Measurements from ENCODE around the gene NUAK1. TPM values are rescaled to one million over a fixed set of nuclear protein-coding genes. Genes with fewer than 3 reads are reported as not detected.

NUAK1 gene
- total RNA-seq, 1 experiment from 2014 or later, result 14.3 TPM

DNA sequence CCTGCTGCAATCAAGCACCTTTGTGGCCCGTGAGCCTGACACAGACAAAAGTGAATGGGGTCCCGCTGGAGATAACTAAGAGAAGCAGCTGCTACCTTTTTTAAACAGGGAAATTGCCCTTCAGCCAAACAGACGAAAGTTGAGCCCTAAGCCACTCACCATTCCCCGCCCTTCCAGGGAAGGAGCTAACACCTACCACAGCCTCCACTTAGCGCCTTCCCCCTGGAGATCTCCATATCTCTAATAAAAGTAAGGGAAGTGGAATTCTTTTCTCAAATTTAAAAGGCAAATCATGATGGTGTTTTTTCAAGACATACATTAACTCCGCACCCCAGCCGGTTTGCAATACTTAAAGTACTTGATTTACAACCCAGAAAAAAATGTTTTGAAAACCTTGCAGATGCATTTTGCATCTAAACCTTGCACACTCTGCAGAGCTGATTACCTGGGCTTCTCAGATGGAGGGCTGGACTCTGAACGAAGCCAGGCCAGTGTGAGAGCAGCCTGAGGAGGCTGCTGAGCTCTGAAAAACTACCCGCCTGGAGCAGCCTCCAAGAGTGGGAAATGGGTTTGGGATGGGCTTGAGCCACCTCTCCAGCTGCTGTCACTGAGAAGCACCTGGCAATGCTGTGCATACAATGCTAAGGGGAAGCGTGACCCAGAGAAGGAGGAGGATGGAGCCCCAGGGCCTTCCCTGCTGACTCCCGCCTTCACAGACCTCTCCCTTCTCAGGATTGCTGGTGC is 10.0 kb downstream of the NUAK1 start:
- Mint-ChIP-seq H3K4me3 (ENCODE audit: low read depth, unreplicated experiment) (no peak overlapping the region), H3K4me1 (ENCODE audit: low read depth, unreplicated experiment) (peaks cover 16% of the 10 kb centered on the region), H3K9me3 (ENCODE audit: low read depth, unreplicated experiment) (no peaks in the 10 kb centered on the region), H3K27me3 (ENCODE audit: unreplicated experiment) (no peaks in the 10 kb centered on the region), H3K36me3 (ENCODE audit: insufficient read depth, unreplicated experiment) (no peaks in the 10 kb centered on the region), H3K27ac (ENCODE audit: unreplicated experiment) (no peak overlapping the region)
- CTCF ChIA-PET, result no interaction called here
- no peak for TF ChIP-seq CTCF (IDR thresholded peaks at IDR 0.05; ENCODE audit: unreplicated experiment)
- BruUV-seq (replicated peaks), result no TSS peak
- intact Hi-C loops (cut with micrococcal nuclease; ENCODE audit: unreplicated experiment), result no loop called here
- DNase-seq, result no peak

- peaks cover 4% of the 10 kb centered on the region for H3K4me1 Mint-ChIP-seq (ENCODE audit: low read depth, unreplicated experiment)
- no peak for DNase-seq
- no peak overlapping the region for H3K27ac Mint-ChIP-seq (ENCODE audit: unreplicated experiment)
- CTCF ChIA-PET, result interaction anchor here (0.7 to 1.8 kb wide), 2 partner anchors 9 kb away, joined by 4 read pairs; no protein-coding TSS in a partner anchor
- no peak overlapping the region for H3K4me3 Mint-ChIP-seq (ENCODE audit: low read depth, unreplicated experiment)
- H3K27me3 Mint-ChIP-seq (ENCODE audit: unreplicated experiment), result no peaks in the 10 kb centered on the region
- no peaks in the 10 kb centered on the region for H3K36me3 Mint-ChIP-seq (ENCODE audit: insufficient read depth, unreplicated experiment)
- TF ChIP-seq CTCF (IDR thresholded peaks at IDR 0.05; ENCODE audit: unreplicated experiment), result no peak
- no TSS peak for BruUV-seq (replicated peaks)
- no peaks in the 10 kb centered on the region for H3K9me3 Mint-ChIP-seq (ENCODE audit: low read depth, unreplicated experiment)
- intact Hi-C loops (cut with micrococcal nuclease; ENCODE audit: unreplicated experiment), result no loop called here
These were observed 11.2 kb downstream of the NUAK1 start for GRCh38 chr12:106127338-106128126.

- CTCF ChIA-PET, result interaction anchor here (0.6 to 1.8 kb wide), 2 partner anchors 8 to 495 kb away, joined by 3 to 4 read pairs; no protein-coding TSS in a partner anchor
- Mint-ChIP-seq H3K9me3 (ENCODE audit: low read depth, unreplicated experiment) (no peaks in the 10 kb centered on the region), H3K27ac (ENCODE audit: unreplicated experiment) (no peak overlapping the region), H3K4me3 (ENCODE audit: low read depth, unreplicated experiment) (no peak overlapping the region), H3K36me3 (ENCODE audit: insufficient read depth, unreplicated experiment) (no peaks in the 10 kb centered on the region), H3K4me1 (ENCODE audit: low read depth, unreplicated experiment) (no peaks in the 10 kb centered on the region), H3K27me3 (ENCODE audit: unreplicated experiment) (no peaks in the 10 kb centered on the region)
- BruUV-seq (replicated peaks), result no TSS peak
- intact Hi-C loops (cut with micrococcal nuclease; ENCODE audit: unreplicated experiment), result no loop called here
- no peak for DNase-seq
- TF ChIP-seq CTCF (IDR thresholded peaks at IDR 0.05; ENCODE audit: unreplicated experiment), result no peak
These were observed 12.1 kb downstream of the NUAK1 start for GRCh38 chr12:106126441-106127337.

All from Calu3 (cell line).